A549 (cell line): Measurements from ENCODE around the gene BCAS3.

Experiments
- CBX2 ChIP-seq: fragments of 200-600 bp; sonication (generic); IDR thresholded peaks from 2 replicates; pipeline ENCODE4 v1.6.1; 2016; ENCODE audit warnings: low read depth, mild to moderate bottlenecking, borderline replicate concordance
- CTCF ChIP-seq: fragments of >200 bp; sonication (Bioruptor Twin); formaldehyde crosslinking; IDR thresholded peaks from 3 replicates; pipeline ENCODE4 v1.5.1; 2016
- E2F6 ChIP-seq: IDR thresholded peaks from 2 replicates; pipeline ENCODE4 v1.6.1; 2012; ENCODE audit warnings: low read depth, borderline replicate concordance
- JUN ChIP-seq, 2 experiments: fragments of >200 bp; sonication (Bioruptor Twin); formaldehyde crosslinking; IDR thresholded peaks; 2 replicates in 1 of 2; 3 replicates in 1 of 2; pipeline ENCODE4 v1.6.1; 2016 to 2017
- MYC ChIP-seq: IDR thresholded peaks from 2 replicates; pipeline ENCODE4 v1.6.1; 2012; ENCODE audit warnings: mild to moderate bottlenecking, inconsistent platforms, low read length, improper control_type of control experiment, borderline replicate concordance
- PBX3 ChIP-seq: IDR thresholded peaks from 2 replicates; pipeline ENCODE4 v1.6.1; 2012
- POLR2A ChIP-seq: IDR thresholded peaks from 2 replicates; pipeline ENCODE4 v1.6.1; 2012; ENCODE audit warnings: mild to moderate bottlenecking, low read length
- RAD21 ChIP-seq, 2 experiments: fragments of >200 bp in 1 of 2; sonication (Bioruptor Twin) in 1 of 2; formaldehyde crosslinking in 1 of 2; IDR thresholded peaks in 1 of 2; conservative IDR thresholded peaks in 1 of 2; 2 replicates in 1 of 2; 3 replicates in 1 of 2; pipeline ENCODE4 v1.6.1; 2012 to 2018; ENCODE audit warnings: inconsistent platforms in 1 of 2

GRCh38 chr17:61128661-61129115, 451.0 kb downstream of the BCAS3 start:
- TF ChIP-seq CTCF (no peak), POLR2A (no peak), PBX3 (no peak), CBX2 (no peak), MYC (no peak), RAD21 (conservative IDR thresholded peaks at IDR 0.05 in 1 of 2, IDR thresholded peaks at IDR 0.05 in 1 of 2) (no peak), E2F6 (no peak), JUN (IDR thresholded peaks at IDR 0.05) (no peak)
